Endodermal cell (in vitro differentiated cells): ENCODE data around the gene BIRC7. TPM values are rescaled to one million over a fixed set of nuclear protein-coding genes. Genes with fewer than 3 reads are reported as not detected.

Source experiments
- DNase-seq: peaks from one replicate; pipeline ENCODE4 v3.0.0-alpha.2; 2017
- H3K27ac ChIP-seq: 2 replicates; pipeline ENCODE4 v1.5.1; 2013; ENCODE audit warnings: mild to moderate bottlenecking, low read depth, low read length, moderate library complexity
- H3K27me3 ChIP-seq: 2 replicates; pipeline ENCODE4 v1.6.1; 2013; ENCODE audit warnings: mild to moderate bottlenecking, low read length, moderate library complexity; ENCODE audit not compliant: insufficient read depth, control insufficient read depth, poor library complexity, severe bottlenecking
- H3K36me3 ChIP-seq: 2 replicates; pipeline ENCODE4 v1.7.0; 2013; ENCODE audit warnings: mild to moderate bottlenecking, low read length, moderate library complexity; ENCODE audit not compliant: control insufficient read depth, insufficient read depth
- H3K4me1 ChIP-seq: one replicate; pipeline ENCODE4 v1.7.0; 2013; ENCODE audit warnings: low read length; ENCODE audit not compliant: control insufficient read depth, insufficient read depth
- H3K4me3 ChIP-seq: 2 replicates; pipeline ENCODE4 v1.5.1; 2013; ENCODE audit warnings: mild to moderate bottlenecking, low read length, moderate library complexity
- H3K9ac ChIP-seq: 2 replicates; pipeline ENCODE4 v1.6.1; 2013; ENCODE audit warnings: mild to moderate bottlenecking, low read length, moderate library complexity; ENCODE audit not compliant: poor library complexity, severe bottlenecking; ENCODE audit errors: extremely low read depth
- H3K9me3 ChIP-seq: 2 replicates; pipeline ENCODE4 v1.6.1; 2013; ENCODE audit warnings: mild to moderate bottlenecking, low read length, moderate library complexity; ENCODE audit not compliant: control insufficient read depth
- H3K27ac Mint-ChIP-seq: 2 replicates; pipeline ENCODE4 v1.8.0; 2020; ENCODE audit warnings: mixed read lengths
- H3K27me3 Mint-ChIP-seq: 2 replicates; pipeline ENCODE4 v1.8.0; 2021; ENCODE audit warnings: mild to moderate bottlenecking, mixed read lengths; ENCODE audit not compliant: insufficient read depth
- H3K36me3 Mint-ChIP-seq: 2 replicates; pipeline ENCODE4 v1.8.0; 2020; ENCODE audit warnings: low read depth, mixed read lengths
- H3K4me1 Mint-ChIP-seq: 2 replicates; pipeline ENCODE4 v1.8.0; 2020; ENCODE audit warnings: mixed read lengths
- H3K4me3 Mint-ChIP-seq: 2 replicates; pipeline ENCODE4 v1.8.0; 2020; ENCODE audit warnings: mild to moderate bottlenecking, moderate library complexity, mixed read lengths
- H3K9me3 Mint-ChIP-seq: 2 replicates; pipeline ENCODE4 v1.8.0; 2020; ENCODE audit warnings: mild to moderate bottlenecking, mixed read lengths
- WGBS, 2 experiments: methylation state at CpG; one replicate each; pipeline versions ENCODE4 v1.1.5 to v1.1.7; 2013; ENCODE audit warnings: missing lambda C conversion rate in 2 of 2, mixed read lengths in 1 of 2; ENCODE audit not compliant: insufficient coverage in 1 of 2, insufficient read length in 1 of 2; 5-methylcytosine and 5-hydroxymethylcytosine counted together
- total RNA-seq, 2 donors: library from RNA; stranded (reverse); fragmentation: NEBNext Ultra II Directional in 1 of 2; extraction: Animal tissue kit (Norgen Biotek cat#: 25700) in 1 of 2; gene quantifications; 2 replicates in 1 of 2; 3 replicates in 1 of 2; pipeline ENCODE4 v1.2.1, GENCODE V29; 2021
- TF ChIP-seq, protein P1 (sequence below): fragments of 200-600 bp; sonication (generic); conservative IDR thresholded peaks from 2 replicates; pipeline ENCODE4 v1.5.0; 2021; ENCODE audit warnings: antibody characterized with exemption, mild to moderate bottlenecking

Gene BIRC7
- total RNA-seq, 2 donors from 2014 or later: not detected

DNA sequence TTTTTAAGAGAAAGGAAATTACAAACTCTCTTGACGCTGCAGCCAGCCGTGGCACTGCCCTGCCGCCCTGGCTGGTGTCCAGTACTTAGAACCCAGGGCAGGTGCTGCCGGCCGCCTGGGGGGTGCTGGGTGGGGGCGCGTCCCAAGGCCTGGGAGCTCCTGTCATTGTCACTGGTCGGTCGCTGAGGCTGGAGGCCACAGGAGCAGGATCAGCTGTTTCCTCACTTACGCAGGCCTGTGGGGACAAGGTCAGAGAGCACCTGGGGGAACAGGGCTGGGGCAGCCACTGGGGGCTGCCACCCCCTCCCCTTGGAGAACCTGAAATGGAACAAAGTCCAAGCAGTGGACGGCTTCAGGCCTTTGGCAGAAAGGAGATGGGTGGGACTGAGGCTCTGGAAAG lies 5.6 kb downstream of the BIRC7 start:
- Mint-ChIP-seq H3K4me1 (no peaks in the 10 kb centered on the region), H3K27ac (no peak overlapping the region), H3K27me3 (peaks cover 2% of the 10 kb centered on the region), H3K9me3 (no peaks in the 10 kb centered on the region), H3K4me3 (no peak overlapping the region), H3K36me3 (no peaks in the 10 kb centered on the region)
- Histone ChIP-seq H3K4me1 (no peaks in the 10 kb centered on the region), H3K27me3 (no peaks in the 10 kb centered on the region), H3K36me3 (no peaks in the 10 kb centered on the region), H3K4me3 (no peak overlapping the region), H3K27ac (no peak overlapping the region), H3K9me3 (no peaks in the 10 kb centered on the region), H3K9ac (no peak overlapping the region)
- WGBS, 2 experiments: 85 to 93% methylated on average over 3 to 11 of the region's 11 CpGs
- DNase-seq: no peak
- TF ChIP-seq, protein P1, sequence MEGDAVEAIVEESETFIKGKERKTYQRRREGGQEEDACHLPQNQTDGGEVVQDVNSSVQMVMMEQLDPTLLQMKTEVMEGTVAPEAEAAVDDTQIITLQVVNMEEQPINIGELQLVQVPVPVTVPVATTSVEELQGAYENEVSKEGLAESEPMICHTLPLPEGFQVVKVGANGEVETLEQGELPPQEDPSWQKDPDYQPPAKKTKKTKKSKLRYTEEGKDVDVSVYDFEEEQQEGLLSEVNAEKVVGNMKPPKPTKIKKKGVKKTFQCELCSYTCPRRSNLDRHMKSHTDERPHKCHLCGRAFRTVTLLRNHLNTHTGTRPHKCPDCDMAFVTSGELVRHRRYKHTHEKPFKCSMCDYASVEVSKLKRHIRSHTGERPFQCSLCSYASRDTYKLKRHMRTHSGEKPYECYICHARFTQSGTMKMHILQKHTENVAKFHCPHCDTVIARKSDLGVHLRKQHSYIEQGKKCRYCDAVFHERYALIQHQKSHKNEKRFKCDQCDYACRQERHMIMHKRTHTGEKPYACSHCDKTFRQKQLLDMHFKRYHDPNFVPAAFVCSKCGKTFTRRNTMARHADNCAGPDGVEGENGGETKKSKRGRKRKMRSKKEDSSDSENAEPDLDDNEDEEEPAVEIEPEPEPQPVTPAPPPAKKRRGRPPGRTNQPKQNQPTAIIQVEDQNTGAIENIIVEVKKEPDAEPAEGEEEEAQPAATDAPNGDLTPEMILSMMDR: no peak

DNA sequence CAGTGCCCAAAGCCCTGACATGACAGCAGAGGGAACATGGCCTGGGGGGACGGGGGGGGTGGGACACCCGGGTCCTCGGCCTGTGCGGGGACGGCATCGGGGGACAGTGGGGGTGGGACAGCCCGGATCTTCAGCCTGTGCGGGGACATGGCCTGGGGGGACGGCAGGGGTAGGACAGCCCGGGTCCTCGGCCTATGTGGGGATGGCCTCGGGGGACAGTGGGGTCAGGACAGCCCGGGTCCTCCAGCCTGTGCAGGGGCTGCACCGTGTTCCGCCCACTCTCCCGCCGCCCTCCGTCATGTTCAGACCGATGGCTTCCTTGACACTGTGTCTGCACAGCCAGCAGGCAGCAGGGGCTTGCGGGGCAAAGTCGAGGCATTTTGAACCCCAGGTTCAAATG lies 7.0 kb downstream of the BIRC7 start:
- no peaks in the 10 kb centered on the region for H3K27me3 ChIP-seq
- Mint-ChIP-seq H3K4me3 (no peak overlapping the region), H3K27ac (no peak overlapping the region), H3K27me3 (peaks cover 2% of the 10 kb centered on the region), H3K36me3 (no peaks in the 10 kb centered on the region), H3K4me1 (no peaks in the 10 kb centered on the region), H3K9me3 (no peaks in the 10 kb centered on the region)
- no peaks in the 10 kb centered on the region for H3K9me3 ChIP-seq
- H3K4me1 ChIP-seq: no peaks in the 10 kb centered on the region
- WGBS, 2 experiments: 93 to 97% methylated on average over 10 to 21 of the region's 21 CpGs
- TF ChIP-seq, protein P1: no peak
- H3K27ac ChIP-seq: no peak overlapping the region
- H3K4me3 ChIP-seq: no peak overlapping the region
- DNase-seq: no peak
- H3K9ac ChIP-seq: no peak overlapping the region
- no peaks in the 10 kb centered on the region for H3K36me3 ChIP-seq

DNA sequence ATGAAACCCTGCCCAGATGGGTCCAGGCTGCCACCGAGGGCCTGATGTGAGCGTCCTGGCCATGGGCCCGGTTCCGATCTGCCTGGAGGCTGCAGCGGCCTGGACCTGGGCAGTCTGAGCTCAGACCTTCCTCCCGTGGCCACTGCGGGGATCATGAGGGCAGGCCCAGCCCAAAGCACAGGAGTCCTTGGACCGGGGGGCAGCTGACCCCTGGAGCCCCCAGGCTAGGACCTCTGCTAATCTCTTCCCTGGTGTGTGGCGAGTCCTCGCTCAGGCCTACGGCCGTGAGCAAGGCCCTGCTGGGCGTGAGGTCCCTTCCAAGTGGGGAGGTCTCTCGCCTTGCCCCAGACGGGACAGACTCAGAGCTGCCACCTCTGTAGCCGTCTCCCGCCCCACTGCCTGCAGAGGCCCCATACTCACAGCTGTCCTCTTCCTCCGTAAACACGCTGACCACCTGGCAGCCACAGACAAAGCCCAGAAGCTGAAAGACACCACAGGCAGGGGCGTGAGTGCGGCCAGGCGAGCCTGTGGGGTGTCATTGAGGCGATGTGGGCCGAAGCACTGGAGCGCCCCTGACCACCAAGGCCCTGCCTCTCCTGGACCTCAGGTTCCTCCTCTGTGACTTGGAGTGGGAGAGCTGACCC lies 8.0 kb downstream of the BIRC7 start:
- TF ChIP-seq, protein P1: no peak
- no peaks in the 10 kb centered on the region for H3K36me3 Mint-ChIP-seq
- Histone ChIP-seq H3K9me3 (no peaks in the 10 kb centered on the region), H3K4me3 (no peak overlapping the region), H3K36me3 (no peaks in the 10 kb centered on the region), H3K9ac (no peak overlapping the region), H3K27me3 (no peaks in the 10 kb centered on the region), H3K4me1 (no peaks in the 10 kb centered on the region), H3K27ac (no peak overlapping the region)
- no peak for DNase-seq
- no peaks in the 10 kb centered on the region for H3K4me1 Mint-ChIP-seq
- no peak overlapping the region for H3K4me3 Mint-ChIP-seq
- H3K27me3 Mint-ChIP-seq: peaks cover 4% of the 10 kb centered on the region
- H3K9me3 Mint-ChIP-seq: no peaks in the 10 kb centered on the region
- H3K27ac Mint-ChIP-seq: no peak overlapping the region
- 83 to 92% methylated on average over 19 to 25 of the region's 25 CpGs for WGBS, 2 experiments
